K562 (cell line): ENCODE results near the gene SETD7. TPM values are rescaled to one million over a fixed set of nuclear protein-coding genes. Genes with fewer than 3 reads are reported as not detected.

Experiments used
- ATAC-seq: fragments of 200-7000 bp; cut with Tn5 transposase; 3 replicates; pipeline ENCODE4 v1.9.1; 2020; ENCODE audit warnings: moderate library complexity
- BruUV-seq: library from RNA; stranded (reverse); fragments of 400-500 nt; replicated peaks from 2 replicates; lab custom pipeline; 2021; lab: Mats Ljungman, UMichigan
- CTCF ChIA-PET: fragments of 300-600 bp; formaldehyde crosslinking; extraction: SDS; loops from one replicate; lab custom pipeline; 2021; ENCODE audit warnings: low intra/inter-chr PET ratio; lab: Yijun Ruan, JAX
- POLR2A ChIA-PET: fragments of 300-600, 350-650 bp; sonication (Branson Sonifier 250); formaldehyde crosslinking; extraction: SDS; loops from one replicate; lab custom pipeline; 2021; ENCODE audit warnings: antibody characterized with exemption, inconsistent platforms; lab: Yijun Ruan, JAX
- DNase-seq, 4 experiments: peaks; one replicate each; pipeline versions ENCODE4 v3.0.0 to v3.0.0-alpha.2; 2011 to 2018; ENCODE audit warnings: low spot score in 3 of 4, mixed read lengths in 3 of 4; ENCODE audit errors: extremely low read depth in 1 of 4
- FAIRE-seq: peaks from 2 replicates; lab custom pipeline; 2011; peaks lifted over from hg19 to GRCh38; lab: Jason Lieb, UNC
- H2AFZ ChIP-seq: 2 replicates; pipeline ENCODE4 v1.6.0; 2011; ENCODE audit warnings: low read depth, low read length, control low read depth, inconsistent platforms
- H3K27ac ChIP-seq: fragments of 200-600 bp; 3 replicates; pipeline ENCODE4 v1.8.0; 2011; ENCODE audit warnings: low read depth, mild to moderate bottlenecking, control low read depth, inconsistent platforms, low read length, moderate library complexity, mixed read lengths; ENCODE audit errors: extremely low read depth
- H3K27me3 ChIP-seq, 2 experiments: fragments of 300-600 bp in 1 of 2; 2 replicates in 1 of 2; 3 replicates in 1 of 2; pipeline versions ENCODE4 v1.6.0 to v1.8.0; 2011; ENCODE audit warnings: inconsistent platforms in 2 of 2, low read length in 2 of 2, mild to moderate bottlenecking in 1 of 2, mixed read lengths in 1 of 2, moderate library complexity in 1 of 2; ENCODE audit not compliant: control insufficient read depth in 2 of 2, insufficient read depth in 2 of 2
- H3K36me3 ChIP-seq: fragments of 300-600 bp; 3 replicates; pipeline ENCODE4 v1.8.0; 2011; ENCODE audit warnings: mild to moderate bottlenecking, low read length, inconsistent platforms; ENCODE audit not compliant: control insufficient read depth, insufficient read depth
- H3K4me1 ChIP-seq, 2 experiments: fragments of 200-600 bp in 1 of 2; replicated peaks in 1 of 2; 2 replicates in 1 of 2; 3 replicates in 1 of 2; pipeline versions ENCODE4 v1.5.1 to v1.8.0; 2011; ENCODE audit warnings: inconsistent platforms in 2 of 2, low read length in 2 of 2, mild to moderate bottlenecking in 1 of 2, mixed read lengths in 1 of 2, moderate library complexity in 1 of 2; ENCODE audit not compliant: control insufficient read depth in 2 of 2, insufficient read depth in 2 of 2
- H3K4me2 ChIP-seq: 2 replicates; pipeline ENCODE4 v1.6.1; 2011; ENCODE audit warnings: low read length, control low read depth, inconsistent platforms, mixed read lengths; ENCODE audit not compliant: insufficient read depth
- H3K4me3 ChIP-seq: fragments of 200-600 bp; sonication (generic), shearing (Covaris generic); 2 replicates; pipeline ENCODE4 v1.5.1; 2016; ENCODE audit warnings: control low read depth, inconsistent platforms
- H3K79me2 ChIP-seq: fragments of 200-600 bp; 3 replicates; pipeline ENCODE4 v1.8.0; 2011; ENCODE audit warnings: low read length, inconsistent platforms; ENCODE audit not compliant: control insufficient read depth, insufficient read depth
- H3K9ac ChIP-seq, 2 experiments: 2 replicates each; pipeline versions ENCODE4 v1.6.0 to v1.6.1; 2011; ENCODE audit warnings: low read depth in 2 of 2, low read length in 2 of 2, control low read depth in 1 of 2, inconsistent platforms in 1 of 2, mild to moderate bottlenecking in 1 of 2, mixed read lengths in 1 of 2; ENCODE audit not compliant: insufficient read depth in 1 of 2
- H3K9me1 ChIP-seq: one replicate; pipeline ENCODE4 v1.6.0; 2011; ENCODE audit warnings: inconsistent platforms, mild to moderate bottlenecking, low read length, moderate library complexity; ENCODE audit not compliant: control insufficient read depth, insufficient read depth
- H3K9me3 ChIP-seq: replicated peaks from 2 replicates; pipeline ENCODE4 v1.5.1; 2011; ENCODE audit warnings: low read depth, low read length, inconsistent platforms; ENCODE audit not compliant: control insufficient read depth, insufficient read depth
- H4K20me1 ChIP-seq: replicated peaks from 2 replicates; pipeline ENCODE4 v1.6.1; 2011; ENCODE audit warnings: low read length, inconsistent platforms, mixed read lengths; ENCODE audit not compliant: control insufficient read depth, insufficient read depth
- ADNP ChIP-seq: fragments of 200-800 bp; sonication (Bioruptor generic); IDR thresholded peaks from 2 replicates; pipeline ENCODE4 v1.6.1; 2016; ENCODE audit warnings: missing genetic modification characterization, missing compliant biosample characterization
- ATF7 ChIP-seq: fragments of 450-650 bp; IDR thresholded peaks from 2 replicates; pipeline ENCODE4 v1.7.1; 2014; ENCODE audit warnings: mild to moderate bottlenecking, moderate library complexity
- CHD4 ChIP-seq: fragments of 200-600 bp; sonication (generic); IDR thresholded peaks from 3 replicates; pipeline ENCODE4 v1.6.1; 2012; ENCODE audit warnings: low read depth, mild to moderate bottlenecking, mixed read lengths, low read length, inconsistent platforms; ENCODE audit not compliant: insufficient read depth, insufficient replicate concordance, poor library complexity, severe bottlenecking
- ELF1 ChIP-seq: fragments of 200-800 bp; sonication (Bioruptor generic); IDR thresholded peaks from 2 replicates; pipeline ENCODE4 v1.6.1; 2016; ENCODE audit warnings: missing genetic modification characterization, missing compliant biosample characterization
- MBD2 ChIP-seq: sonication (generic); IDR thresholded peaks from 2 replicates; pipeline ENCODE4 v1.6.1; 2016; ENCODE audit warnings: low read depth, borderline replicate concordance
- NONO ChIP-seq, 2 experiments: fragments of 200-400 bp in 1 of 2; fragments of 450-650 bp in 1 of 2; formaldehyde crosslinking in 1 of 2; IDR thresholded peaks; 2 replicates each; pipeline ENCODE4 v1.6.1; 2017; ENCODE audit warnings: low read depth in 2 of 2, mild to moderate bottlenecking in 2 of 2, moderate library complexity in 2 of 2, low read length in 1 of 2
- SPI1 ChIP-seq: IDR thresholded peaks from 2 replicates; pipeline ENCODE4 v1.6.1; 2011; ENCODE audit warnings: low read depth, low read length, control low read depth, borderline replicate concordance
- STAG1 ChIP-seq: sonication (generic); formaldehyde crosslinking; IDR thresholded peaks from 2 replicates; pipeline ENCODE4 v1.5.0; 2020; ENCODE audit warnings: missing genetic modification reagents, borderline replicate concordance
- TGIF2 ChIP-seq: sonication (generic); formaldehyde crosslinking; IDR thresholded peaks from 2 replicates; pipeline ENCODE4 v1.8.1; 2022; ENCODE audit warnings: mild to moderate bottlenecking, missing genetic modification reagents, moderate library complexity
- ZNF384 ChIP-seq: IDR thresholded peaks from 2 replicates; pipeline ENCODE4 v1.6.1; 2012; ENCODE audit warnings: low read depth, low read length, improper control_type of control experiment
- WGBS: fragments of 100-300 bp; shearing (Covaris generic); methylation state at CpG from one replicate; pipeline ENCODE4 v1.1.6; 2016; ENCODE audit warnings: low coverage, mixed read lengths; ENCODE audit not compliant: insufficient coverage; ENCODE audit errors: missing lambda C conversion rate; 5-methylcytosine and 5-hydroxymethylcytosine counted together
- in situ Hi-C: fragments of 300-500 bp; cut with MboI; formaldehyde crosslinking; loops from 4 replicates; pipeline ENCODE4 v1.15.0; 2018; ENCODE audit warnings: inconsistent platforms, mixed read lengths
- intact Hi-C: fragments of 100-400 bp; cut with micrococcal nuclease; formaldehyde crosslinking; loops from 2 replicates; pipeline ENCODE4 v1.14.2; 2022
- polyA plus RNA-seq, 8 experiments: library from polyadenylated mRNA; depleted of rRNA in 4 of 8; stranded (reverse) in 5 of 8; unstranded in 3 of 8; fragments of >200 nt; fragmentation: Nextera tagmentation in 2 of 8; fragmentation: Illumina TruSeq in 1 of 8; extraction: Ambion mirVana in 2 of 8; extraction: Trizol in 1 of 8; gene quantifications; 2 replicates each; pipeline versions ENCODE4 v1.2.1 to v1.2.3, GENCODE V29; 2011 to 2014; ENCODE audit warnings: inconsistent platforms in 1 of 8, missing spikeins in 1 of 8
- total RNA-seq, 7 experiments: library from RNA; depleted of rRNA in 6 of 7; stranded (reverse); fragments of >200 nt in 6 of 7; fragmentation: Illumina TruSeq in 2 of 7; extraction: Trizol in 2 of 7; gene quantifications; 2 replicates each; pipeline versions ENCODE4 v1.2.1 to v1.2.3, GENCODE V29; 2011 to 2021; ENCODE audit warnings: low replicate concordance in 1 of 7
- TF ChIP-seq, protein P1 (sequence below), 2 experiments: fragments of 450-650 bp in 1 of 2; sonication (generic) in 1 of 2; formaldehyde crosslinking in 1 of 2; IDR thresholded peaks; 2 replicates each; pipeline versions ENCODE4 v1.7.1 to v1.9.0; 2016 to 2022; ENCODE audit warnings: inconsistent platforms in 1 of 2, mild to moderate bottlenecking in 1 of 2, missing genetic modification reagents in 1 of 2
- TF ChIP-seq, protein P2 (sequence below), 2 experiments: fragments of 450-650 bp in 1 of 2; sonication (generic) in 1 of 2; formaldehyde crosslinking in 1 of 2; IDR thresholded peaks in 1 of 2; conservative IDR thresholded peaks in 1 of 2; 2 replicates each; pipeline versions ENCODE4 v1.6.1 to v1.8.1; 2016 to 2023; ENCODE audit warnings: mild to moderate bottlenecking in 2 of 2, moderate library complexity in 2 of 2, inconsistent platforms in 1 of 2, missing genetic modification reagents in 1 of 2

SETD7 gene
- total and polyA plus RNA-seq, 9 of the 15 experiments (the other 6 are each of a cell fraction or from before 2014, with no cell fraction given), result 0.37 to 2.4 (median 1.7) TPM

GRCh38 chr4:139450586-139450985 lies 105.4 kb downstream of the SETD7 start:
- H3K36me3 ChIP-seq, result peaks cover 8% of the 10 kb centered on the region; the same call in 2 of the 3 replicates
- intact Hi-C loops, result loop anchor here (5.0 kb wide), 1 partner anchor 368 kb away; no protein-coding TSS in a partner anchor
- H3K27ac ChIP-seq, result no peak overlapping the region
- TF ChIP-seq CHD4, result no peak
- TF ChIP-seq, protein P1, sequence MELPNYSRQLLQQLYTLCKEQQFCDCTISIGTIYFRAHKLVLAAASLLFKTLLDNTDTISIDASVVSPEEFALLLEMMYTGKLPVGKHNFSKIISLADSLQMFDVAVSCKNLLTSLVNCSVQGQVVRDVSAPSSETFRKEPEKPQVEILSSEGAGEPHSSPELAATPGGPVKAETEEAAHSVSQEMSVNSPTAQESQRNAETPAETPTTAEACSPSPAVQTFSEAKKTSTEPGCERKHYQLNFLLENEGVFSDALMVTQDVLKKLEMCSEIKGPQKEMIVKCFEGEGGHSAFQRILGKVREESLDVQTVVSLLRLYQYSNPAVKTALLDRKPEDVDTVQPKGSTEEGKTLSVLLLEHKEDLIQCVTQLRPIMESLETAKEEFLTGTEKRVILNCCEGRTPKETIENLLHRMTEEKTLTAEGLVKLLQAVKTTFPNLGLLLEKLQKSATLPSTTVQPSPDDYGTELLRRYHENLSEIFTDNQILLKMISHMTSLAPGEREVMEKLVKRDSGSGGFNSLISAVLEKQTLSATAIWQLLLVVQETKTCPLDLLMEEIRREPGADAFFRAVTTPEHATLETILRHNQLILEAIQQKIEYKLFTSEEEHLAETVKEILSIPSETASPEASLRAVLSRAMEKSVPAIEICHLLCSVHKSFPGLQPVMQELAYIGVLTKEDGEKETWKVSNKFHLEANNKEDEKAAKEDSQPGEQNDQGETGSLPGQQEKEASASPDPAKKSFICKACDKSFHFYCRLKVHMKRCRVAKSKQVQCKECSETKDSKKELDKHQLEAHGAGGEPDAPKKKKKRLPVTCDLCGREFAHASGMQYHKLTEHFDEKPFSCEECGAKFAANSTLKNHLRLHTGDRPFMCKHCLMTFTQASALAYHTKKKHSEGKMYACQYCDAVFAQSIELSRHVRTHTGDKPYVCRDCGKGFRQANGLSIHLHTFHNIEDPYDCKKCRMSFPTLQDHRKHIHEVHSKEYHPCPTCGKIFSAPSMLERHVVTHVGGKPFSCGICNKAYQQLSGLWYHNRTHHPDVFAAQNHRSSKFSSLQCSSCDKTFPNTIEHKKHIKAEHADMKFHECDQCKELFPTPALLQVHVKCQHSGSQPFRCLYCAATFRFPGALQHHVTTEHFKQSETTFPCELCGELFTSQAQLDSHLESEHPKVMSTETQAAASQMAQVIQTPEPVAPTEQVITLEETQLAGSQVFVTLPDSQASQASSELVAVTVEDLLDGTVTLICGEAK (IDR thresholded peaks at IDR 0.05), result no peak
- TF ChIP-seq, protein P1 (CRISPR knock-in tag; IDR thresholded peaks at IDR 0.05), result no peak
- TF ChIP-seq MBD2, result no peak
- TF ChIP-seq ELF1, result no peak
- no peak for TF ChIP-seq SPI1
- TF ChIP-seq ATF7, result no peak
- no peak for TF ChIP-seq TGIF2 (CRISPR knock-in tag)
- no peak for TF ChIP-seq ADNP
- no peak for TF ChIP-seq STAG1 (CRISPR knock-in tag)
- TF ChIP-seq NONO (IDR thresholded peaks at IDR 0.05; ENCODE audit: low read depth in 2 of 2, low read length in 1 of 2), result no peak
- no peak for TF ChIP-seq ZNF384
- TF ChIP-seq, protein P2, sequence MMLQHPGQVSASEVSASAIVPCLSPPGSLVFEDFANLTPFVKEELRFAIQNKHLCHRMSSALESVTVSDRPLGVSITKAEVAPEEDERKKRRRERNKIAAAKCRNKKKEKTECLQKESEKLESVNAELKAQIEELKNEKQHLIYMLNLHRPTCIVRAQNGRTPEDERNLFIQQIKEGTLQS (IDR thresholded peaks at IDR 0.05), result no peak
- TF ChIP-seq, protein P2 (CRISPR knock-in tag; conservative IDR thresholded peaks at IDR 0.05), result no peak

More at GRCh38 chr4:139450586-139450985, 105.4 kb downstream of the SETD7 start:
- BruUV-seq, result no TSS peak
- Histone ChIP-seq H3K27me3 (no peaks in the 10 kb centered on the region), H3K9me1 (no peaks in the 10 kb centered on the region), H3K9ac (no peak overlapping the region), H3K79me2 (peaks cover 34% of the 10 kb centered on the region), H3K4me1 (peaks cover 13 to 18% of the 10 kb centered on the region in 2 experiments), H4K20me1 (no peaks in the 10 kb centered on the region), H3K4me2 (no peak overlapping the region), H3K4me3 (no peak overlapping the region), H2AFZ (no peak overlapping the region), H3K9me3 (no peaks in the 10 kb centered on the region; the same call in 1 of the 2 replicates)
- ATAC-seq (no peak), FAIRE-seq (no peak), DNase-seq (no peak)
- 94% methylated on average over 2 of the region's 2 CpGs for WGBS
- in situ Hi-C loops, result no loop called here
- ChIA-PET POLR2A (no interaction called here), CTCF (no interaction called here)
